NCI-H345 treated with DMSO at 0.1 percent for 48 hours (cell line): ENCODE data around the gene HOXA10.

Source experiments
- DNase-seq: peaks from one replicate; lab custom pipeline; 2025; ENCODE audit not compliant: unreplicated experiment; lab: John Stamatoyannopoulos, UW

HOXA10 gene

GRCh38 chr7:27157702-27158431, 16.3 kb downstream of the HOXA10 start:
- no peak for DNase-seq

- DNase-seq, result no peak
Observed at GRCh38 chr7:27156916-27157701, 17.0 kb downstream of the HOXA10 start.

- DNase-seq, result no peak
Observed at GRCh38 chr7:27156508-27156898, 17.6 kb downstream of the HOXA10 start, which contains the start of gene HOXA7. HOXA7 (minus strand) TSS chr7:27156675; CDS start chr7:27156545, 130 bp downstream.

DNA sequence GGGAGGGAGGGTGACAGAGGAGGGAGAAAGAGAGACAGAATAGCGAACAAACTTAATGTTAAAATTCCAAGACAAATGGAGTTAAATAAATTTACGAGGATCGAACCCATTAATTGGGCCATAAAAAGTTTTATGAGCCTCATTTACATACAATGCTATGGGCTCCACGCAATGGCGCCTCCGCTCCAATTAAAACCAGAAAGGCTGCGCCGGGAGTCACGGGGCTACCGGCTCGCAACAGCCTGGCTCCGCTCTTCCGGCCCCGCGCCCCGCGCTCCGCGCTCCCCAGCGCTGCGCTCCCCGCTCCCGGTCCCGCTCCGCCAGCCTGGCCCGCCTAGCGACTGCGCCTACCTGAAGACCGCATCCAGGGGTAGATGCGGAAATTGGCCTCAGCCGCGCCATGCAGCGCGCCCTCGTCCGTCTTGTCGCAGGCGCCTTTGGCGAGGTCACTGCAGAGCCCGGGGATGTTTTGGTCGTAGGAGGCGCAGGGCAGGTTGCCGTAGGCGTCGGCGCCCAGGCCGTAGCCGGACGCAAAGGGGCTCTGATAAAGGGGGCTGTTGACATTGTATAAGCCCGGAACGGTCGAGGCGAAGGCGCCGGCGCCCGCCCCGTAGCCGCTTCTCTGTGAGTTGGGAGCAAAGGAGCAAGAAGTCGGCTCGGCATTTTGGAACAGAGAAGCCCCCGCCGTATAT, 18.2 kb downstream of the HOXA10 start:
- no peak for DNase-seq

- DNase-seq, result no peak
Observed at GRCh38 chr7:27154901-27155815, 19.0 kb downstream of the HOXA10 start.

GRCh38 chr7:27154369-27154768, 19.8 kb downstream of the HOXA10 start:
- DNase-seq, result no peak

DNA sequence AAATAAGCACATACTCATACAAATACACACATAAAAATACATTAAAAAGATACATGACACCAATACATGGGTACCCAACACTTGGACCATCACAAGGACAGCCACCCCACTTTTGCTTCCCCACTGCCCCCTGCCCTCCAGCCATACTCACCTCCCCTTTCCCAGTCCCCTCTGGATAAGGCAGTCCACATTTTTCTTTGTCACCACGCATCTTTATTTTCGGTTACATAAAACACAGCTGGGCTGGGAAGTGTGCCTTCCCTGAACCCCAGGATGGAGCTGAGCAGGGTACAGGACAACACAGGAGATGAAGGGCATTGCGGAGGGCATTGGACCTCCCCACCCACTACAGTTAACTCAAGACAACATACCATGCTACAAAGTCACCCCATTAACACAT, 20.6 kb downstream of the HOXA10 start:
- no peak for DNase-seq

DNA sequence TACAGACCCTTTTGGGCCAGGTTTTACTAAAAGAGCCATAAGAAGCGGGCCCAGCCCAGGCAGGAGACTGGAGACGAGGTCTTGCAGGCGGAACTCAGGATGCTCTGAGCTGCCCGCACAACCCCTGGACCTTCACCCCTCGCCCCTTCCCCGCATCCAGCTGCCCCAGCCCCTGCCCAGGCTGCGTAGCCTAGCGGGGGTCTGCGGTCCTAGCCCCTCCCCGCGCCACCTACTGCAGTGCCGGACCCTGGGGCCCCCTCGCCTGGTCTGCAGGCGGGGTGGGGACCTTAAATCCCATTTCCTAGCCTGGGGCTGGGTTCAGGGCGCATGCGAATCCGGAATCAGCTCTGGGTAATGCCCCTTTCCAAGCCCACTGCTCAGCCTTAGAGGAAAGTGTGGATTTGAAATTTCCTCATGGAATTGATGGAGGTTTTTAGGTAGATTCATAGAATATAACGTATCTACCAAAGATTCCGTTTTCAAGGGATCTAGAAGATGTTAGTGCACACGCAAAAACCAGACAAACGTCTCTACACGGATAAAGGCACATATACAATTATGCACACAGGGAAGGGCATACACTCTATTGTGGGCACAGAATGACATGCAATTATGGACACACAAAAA, 21.2 kb downstream of the HOXA10 start:
- no peak for DNase-seq

DNA sequence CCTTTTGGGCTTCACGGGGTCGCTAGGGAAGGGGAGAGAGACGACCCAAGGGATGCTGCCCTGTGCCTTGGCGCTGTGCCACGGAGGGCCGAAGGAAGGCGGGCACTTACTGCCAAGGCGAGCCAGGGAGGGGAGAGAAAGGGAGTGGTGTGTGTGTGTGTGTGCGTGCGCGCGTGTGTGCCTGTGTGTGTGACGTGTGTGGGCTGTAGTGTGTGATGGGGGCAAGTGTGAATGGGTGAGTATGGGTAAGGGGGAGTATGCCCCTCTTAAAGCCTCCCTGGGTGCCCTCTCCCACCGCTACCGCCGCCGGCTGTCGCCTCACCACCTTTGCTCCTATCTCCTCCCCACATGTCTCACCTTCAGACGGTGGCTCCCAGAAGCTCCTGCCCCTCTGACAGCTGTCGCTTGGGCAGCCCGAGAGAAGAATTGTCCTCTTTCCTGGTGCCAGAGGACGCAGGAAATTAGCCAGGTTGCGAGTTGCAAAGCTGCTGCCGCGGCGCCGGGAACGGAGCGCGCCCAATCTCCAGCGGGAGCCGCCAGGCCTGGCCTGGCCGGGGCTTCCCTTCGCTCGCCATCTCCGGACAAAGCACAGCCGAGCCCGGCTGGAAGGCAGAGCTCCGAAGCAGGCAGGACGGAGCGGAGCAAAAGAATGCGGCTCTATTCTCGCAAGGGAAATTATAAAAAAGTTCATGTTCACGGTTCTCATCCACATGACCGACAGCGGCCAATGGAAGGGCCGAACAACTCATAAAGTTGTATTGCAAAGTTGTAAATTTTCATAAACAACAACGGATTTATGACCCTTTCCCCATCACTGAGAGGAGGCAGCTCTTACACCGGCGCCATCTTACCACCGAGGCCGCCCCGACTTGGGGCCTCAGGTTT, 21.9 kb downstream of the HOXA10 start, which contains the start of gene HOXA3:
HOXA3 (minus strand) TSS at position 653 of the 885 bp plus-strand sequence. CDS start 41,943 bp downstream, outside the sequence.
- no peak for DNase-seq

DNA sequence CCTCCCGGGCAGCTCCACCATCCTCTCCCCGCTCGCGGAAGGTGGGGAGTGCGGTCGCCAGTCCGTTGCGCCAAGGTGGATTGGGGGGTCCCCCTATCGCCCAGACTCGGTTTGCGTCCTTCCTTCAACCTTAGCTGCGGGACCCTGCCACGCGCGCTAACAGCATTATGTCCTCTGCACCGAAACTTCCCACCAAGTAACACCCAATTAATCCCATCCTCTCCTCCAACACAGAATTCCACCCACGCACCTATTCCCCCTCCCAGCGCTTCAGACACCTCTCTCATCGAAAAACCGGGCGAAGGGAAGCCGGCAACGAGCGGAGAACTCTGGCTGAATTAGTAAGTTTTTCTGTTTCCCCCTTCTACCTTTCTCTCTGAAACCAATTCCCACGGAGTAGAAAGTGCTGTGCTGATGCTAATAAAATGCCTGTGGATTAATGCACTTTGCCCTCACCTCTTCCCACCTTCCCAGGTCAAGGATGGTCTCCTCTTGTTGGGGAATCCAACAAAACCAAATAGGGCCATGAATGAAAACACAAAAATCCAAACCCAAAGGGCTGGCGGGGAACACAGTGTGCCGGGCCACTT, 22.7 kb downstream of the HOXA10 start:
- peak; percentile 61 for DNase-seq

- peak; percentile 84 for DNase-seq
Observed at GRCh38 chr7:27150568-27151340, 23.4 kb downstream of the HOXA10 start.

- DNase-seq, result peak; percentile 40
Observed at GRCh38 chr7:27149842-27150567, 24.1 kb downstream of the HOXA10 start.

GRCh38 chr7:27148756-27149641, 25.1 kb downstream of the HOXA10 start:
- no peak for DNase-seq

DNA sequence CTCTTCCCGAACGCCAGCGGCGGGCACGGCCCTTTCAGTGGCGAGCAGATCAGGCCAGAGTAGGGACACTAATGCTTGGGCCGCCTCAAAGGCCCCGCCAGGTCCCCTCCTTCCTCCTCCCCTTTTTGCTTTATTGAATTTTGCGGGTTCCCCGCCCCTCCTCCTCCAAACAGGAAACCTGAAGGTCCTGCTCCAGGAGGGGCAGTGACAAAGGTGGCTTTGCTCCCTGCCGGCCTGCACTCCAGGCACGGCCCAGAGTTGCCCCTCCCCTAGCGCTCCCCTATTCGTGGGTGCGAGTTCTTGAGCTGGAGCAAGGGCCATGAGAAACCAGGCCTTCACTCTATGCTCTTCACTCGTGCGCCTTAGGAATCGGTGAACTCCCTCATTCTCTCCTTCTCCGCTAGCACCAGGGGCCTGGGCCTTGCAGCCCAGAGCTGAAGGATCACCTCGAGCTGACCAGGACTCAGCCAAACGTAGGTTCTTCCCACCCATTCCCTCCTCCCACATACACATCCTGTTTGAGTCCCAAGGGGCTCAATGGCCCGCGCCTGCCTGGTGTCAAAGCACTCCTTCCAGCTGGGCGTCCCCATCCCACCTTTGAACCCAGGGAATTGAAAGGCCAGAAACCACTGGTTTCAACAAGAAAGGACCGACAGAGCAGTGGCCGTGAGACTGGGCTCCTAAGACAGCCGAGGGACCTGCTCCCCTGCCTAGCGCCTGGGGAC, 25.9 kb downstream of the HOXA10 start:
- no peak for DNase-seq

DNA sequence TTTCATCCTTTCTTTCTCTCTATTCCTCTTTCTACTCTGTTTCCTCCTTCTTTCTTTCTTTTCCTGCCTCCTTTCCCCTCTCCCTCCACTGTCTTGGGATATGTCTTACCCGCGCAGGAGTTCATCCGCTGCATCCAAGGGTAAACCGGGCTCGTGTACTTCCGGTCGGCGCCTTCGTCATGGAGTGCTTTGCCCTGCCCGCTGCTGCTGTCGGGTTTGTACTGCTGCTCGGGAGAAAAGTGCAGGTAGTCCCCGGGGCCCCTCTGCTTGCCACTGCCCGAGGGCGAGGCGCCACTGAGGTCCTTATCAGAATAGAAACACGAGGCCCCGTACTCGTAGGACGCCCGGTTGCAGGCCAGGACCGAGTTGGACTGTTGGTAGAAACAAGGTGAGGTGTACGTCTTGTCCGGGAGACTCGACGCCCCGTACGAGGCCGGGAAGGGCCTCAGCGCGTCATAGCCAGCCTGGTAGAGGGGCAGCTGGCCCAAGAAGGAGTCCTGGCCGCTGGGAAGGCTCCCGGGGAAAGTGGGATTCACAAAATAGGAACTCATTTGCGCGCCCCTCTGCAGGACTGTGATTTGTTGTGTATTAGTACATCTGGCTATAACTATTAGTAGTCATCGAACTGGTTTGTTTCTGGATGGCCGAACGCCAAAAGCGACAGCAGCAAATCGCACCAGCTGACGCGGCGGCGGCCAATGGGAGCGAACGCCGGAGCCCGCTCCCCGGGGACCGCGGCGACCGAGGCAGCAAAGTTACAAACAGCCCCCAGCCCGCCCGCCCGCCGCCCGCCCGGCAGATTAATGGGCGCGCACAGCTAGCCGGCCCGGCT, 26.7 kb downstream of the HOXA10 start, which contains the start of gene HOXA6:
HOXA6 (minus strand) TSS at position 576 of the 832 bp plus-strand sequence; CDS start at position 551, 25 bp downstream.
- DNase-seq, result no peak
